SH-SY5Y (cell line): ENCODE results near the gene PROX1.

ENCODE experiments used
- GATA2 ChIP-seq: IDR thresholded peaks from 2 replicates; pipeline ENCODE4 v1.6.1; 2011; ENCODE audit warnings: mild to moderate bottlenecking, low read depth, low read length
- GATA3 ChIP-seq: IDR thresholded peaks from 2 replicates; pipeline ENCODE4 v1.6.1; 2011; ENCODE audit warnings: low read depth, mild to moderate bottlenecking, low read length, moderate library complexity

Gene PROX1

DNA sequence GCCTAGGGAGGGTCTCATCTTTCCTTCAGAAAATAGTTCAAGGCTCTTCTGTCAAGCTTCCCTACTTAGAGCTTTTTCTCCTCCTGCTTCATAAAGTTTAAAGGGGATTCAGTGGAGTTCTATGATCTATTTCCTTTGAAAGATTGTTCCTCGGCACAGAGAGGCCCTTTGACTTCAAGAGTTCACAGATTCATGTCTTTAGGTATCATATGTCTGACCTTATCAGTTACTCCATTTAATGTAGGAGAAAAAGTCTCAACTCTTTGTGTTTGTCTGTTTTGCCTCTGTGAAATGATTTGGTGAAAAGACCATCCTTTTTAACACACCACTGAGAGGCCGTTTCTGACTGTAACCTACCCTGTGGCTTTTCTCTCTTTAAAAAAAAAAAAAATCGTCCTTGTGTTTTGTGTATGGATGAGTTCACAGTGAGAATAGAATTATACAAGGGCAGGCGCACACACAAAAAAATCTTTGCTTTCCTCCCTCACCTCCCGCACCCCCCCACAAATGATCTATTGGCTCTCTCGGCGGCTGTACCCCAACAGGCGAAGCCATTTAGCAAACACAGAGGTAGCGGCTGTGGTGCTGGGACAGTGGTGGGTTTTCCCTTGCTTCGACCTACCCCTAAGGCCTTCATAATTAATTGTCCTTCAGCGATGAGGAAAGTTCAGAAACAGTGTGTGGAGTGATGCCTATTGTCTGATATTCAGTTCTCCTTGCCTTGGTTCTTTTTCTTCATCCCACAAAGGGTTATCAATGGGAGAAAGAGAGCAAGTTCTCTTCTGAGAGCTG lies 29.6 kb downstream of the PROX1 start:
- no peak for TF ChIP-seq GATA3
- TF ChIP-seq GATA2: no peak

DNA sequence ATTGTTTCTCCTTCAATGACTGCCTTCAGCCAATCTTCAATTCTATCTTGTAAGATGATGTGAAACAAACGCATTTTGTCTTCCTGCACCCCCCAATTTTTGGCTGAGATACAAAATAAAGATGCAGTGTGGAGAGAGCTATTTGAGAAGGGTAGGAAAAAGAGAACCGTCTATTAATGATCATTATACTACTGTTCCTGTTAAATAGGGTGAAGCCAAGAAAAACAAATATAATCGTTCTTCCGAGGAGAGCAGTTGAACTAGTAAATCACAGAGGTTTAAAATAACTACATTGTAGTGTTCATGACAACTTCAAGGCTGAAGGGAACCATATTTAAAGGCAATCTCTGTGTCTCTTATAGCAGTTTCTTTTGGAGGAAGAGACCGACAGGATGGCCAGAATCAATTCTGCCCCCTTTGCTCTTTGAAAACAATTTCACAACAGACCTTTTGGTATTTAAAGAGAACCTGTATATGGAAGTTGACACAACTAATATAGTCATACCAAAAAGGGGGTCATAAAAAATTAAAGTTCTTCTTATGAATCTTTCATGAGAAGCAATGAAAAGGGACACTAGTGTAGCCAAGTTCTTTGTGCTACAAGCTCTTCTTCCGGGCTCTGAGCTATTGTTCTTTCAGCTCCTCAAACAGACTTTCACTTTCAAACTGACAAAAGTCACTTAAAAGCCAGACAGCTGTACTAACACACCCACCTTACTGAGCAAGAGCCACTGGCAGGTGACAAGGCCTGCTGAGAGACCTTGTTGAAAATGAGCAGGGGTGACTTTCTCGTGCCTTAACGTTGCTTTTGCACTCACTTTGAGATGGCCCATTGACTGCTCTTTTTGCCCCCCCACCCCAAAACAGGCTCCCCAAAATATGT lies 30.9 kb downstream of the PROX1 start:
- no peak for TF ChIP-seq GATA3
- TF ChIP-seq GATA2: no peak

DNA sequence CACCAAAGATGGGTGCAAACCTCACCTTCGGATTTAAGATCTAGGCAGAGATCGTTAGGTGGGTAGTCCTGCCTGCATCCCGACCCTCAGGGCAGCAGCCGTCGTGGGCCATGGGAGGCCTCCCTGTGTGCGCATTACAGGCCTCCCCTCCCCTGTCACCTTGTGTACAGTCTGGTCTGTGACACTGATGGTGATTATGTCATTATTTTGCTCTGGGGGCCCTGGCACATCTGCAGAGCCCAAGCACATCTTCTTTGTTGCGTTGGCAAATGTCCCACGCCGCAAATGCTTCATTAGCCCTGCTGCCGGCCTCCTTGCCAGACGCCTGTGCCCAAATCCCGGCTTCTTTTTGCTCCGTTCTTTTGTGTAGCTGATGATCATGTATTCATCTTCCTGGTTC lies 31.7 kb downstream of the PROX1 start:
- TF ChIP-seq GATA2: peak; percentile 76; the same call in 1 of the 2 replicates
- TF ChIP-seq GATA3: no peak

DNA sequence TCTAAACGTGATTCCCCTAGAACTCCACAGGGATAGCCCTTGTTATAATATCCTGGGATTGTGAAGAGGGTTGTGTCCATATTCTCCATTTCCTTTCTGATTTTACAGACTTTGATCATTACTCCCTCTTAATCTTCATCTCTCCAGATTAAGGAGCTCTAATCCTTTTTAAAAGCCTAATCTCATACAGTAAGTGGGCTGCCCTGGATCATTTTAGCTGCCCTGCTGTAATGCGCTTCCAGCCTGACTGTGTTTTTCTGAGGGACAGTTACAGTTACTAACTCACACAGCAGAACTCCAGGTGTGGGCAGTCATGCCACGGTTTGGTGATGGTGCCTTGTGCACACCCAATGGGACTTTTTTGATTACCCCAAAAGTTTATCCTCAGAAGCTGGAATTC lies 33.5 kb downstream of the PROX1 start:
- TF ChIP-seq GATA2: no peak
- no peak for TF ChIP-seq GATA3

DNA sequence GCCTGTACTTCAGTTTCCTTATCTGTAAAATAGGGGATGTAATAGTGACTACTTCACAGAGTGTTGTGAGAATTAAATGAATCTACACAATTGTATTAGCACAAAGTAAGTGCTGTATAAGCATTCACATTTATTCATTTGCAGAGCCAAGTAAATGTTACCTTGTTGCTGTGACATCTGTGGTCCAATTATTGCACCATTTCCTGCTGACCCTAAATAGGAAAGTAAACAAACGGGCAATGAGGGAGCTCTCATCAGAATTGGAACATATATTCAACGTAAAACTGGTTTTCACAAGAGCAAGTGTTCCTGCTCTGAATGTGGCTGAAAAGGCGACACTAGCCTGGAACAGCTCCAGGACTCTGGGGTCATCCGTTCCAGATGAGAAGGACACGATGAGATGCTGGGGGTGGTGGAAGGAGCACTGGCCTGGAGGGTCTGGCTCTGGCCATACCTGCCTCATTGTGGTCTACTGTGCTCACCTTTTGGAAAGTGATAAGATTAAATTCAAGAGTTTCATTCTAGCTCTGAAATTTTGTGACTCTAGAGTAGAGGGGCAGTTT lies 34.5 kb downstream of the PROX1 start:
- no peak for TF ChIP-seq GATA3
- TF ChIP-seq GATA2: no peak

DNA sequence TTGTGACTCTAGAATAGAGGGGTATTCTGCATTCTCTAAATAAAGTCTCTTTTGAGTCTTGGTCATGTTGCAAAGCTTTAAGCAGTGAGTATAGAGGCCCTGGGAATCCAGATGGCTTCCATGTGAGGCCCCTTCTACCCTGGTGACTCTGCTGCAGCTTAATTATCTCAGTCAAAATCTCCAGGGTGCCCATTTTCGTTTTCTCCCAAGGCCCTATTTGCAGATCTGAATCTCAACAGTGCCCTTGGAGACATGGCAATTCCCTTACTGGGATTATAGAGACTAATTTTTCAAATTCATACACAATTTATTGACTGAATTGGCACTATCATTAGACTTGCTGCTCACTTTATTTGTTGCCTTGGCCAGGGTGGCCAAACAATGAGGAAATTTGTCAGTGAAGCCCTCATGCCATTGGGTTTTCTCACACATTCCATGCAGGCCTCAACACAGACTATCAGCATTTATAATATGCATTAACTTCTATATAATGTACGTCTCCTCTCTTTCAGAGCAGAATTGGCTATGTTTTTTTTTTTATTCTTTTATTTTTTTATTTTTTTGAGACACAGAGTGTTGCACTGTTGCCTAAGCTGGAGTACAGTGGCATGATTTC lies 35.1 kb downstream of the PROX1 start:
- TF ChIP-seq GATA2: peak; percentile 98
- TF ChIP-seq GATA3: peak; percentile 100

DNA sequence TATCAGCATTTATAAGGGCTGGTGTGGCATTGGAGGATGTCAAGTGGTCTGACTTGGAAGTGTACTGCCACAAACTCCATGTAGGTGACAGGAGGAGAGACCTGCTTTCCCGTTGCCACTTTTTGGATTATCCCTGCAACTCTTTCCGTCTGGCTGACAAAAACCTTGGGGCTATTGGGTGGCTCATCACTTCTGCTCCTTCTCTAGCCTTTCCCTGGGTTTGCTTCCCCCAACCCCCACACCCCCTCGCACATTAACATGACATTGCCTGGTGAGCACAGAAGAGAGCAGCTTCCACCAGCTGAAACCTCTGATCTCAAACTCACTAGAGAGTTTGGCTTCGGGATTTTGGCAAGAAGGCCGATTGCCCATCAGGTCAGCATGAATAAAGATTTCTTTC lies 39.2 kb downstream of the PROX1 start:
- TF ChIP-seq GATA2 (no peak), GATA3 (no peak)

DNA sequence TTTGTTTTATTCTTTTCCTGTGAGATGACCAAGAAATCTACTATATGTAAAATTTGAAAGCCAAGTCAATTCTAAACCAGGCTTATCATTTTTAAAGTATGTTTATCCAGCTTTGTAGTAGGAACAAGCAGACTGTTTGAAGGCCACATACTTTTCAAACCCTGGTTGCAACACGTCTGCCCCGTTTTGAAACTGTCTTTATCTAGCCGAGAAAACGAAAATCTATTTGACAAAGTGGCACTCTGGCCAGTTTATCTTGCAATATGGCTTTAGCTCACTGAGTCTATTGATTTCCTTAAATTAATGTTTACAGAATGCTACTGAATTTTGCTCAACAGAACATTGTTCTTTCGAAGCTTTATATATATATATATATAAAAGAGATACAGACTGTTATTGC lies 39.7 kb downstream of the PROX1 start:
- TF ChIP-seq GATA2: no peak
- no peak for TF ChIP-seq GATA3

DNA sequence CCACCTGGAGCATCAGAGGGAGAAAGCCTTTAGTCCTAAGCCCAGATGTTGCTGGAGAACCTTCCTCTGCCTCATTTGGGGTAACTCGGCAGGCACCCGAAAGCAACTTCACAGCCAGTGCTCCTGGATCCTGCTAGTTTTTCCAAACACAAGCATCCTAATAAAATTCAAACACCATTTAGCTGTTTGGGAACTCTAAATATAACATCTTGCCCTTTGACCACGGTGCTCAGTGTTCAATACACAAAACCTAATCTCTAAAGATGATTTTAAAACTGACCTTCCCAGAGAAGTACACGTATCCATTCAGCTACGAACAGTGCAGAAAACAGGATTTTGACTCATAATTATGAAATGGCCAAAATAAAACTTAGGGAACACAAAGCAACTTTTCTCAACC lies 40.3 kb downstream of the PROX1 start:
- TF ChIP-seq GATA3 (no peak), GATA2 (no peak)

DNA sequence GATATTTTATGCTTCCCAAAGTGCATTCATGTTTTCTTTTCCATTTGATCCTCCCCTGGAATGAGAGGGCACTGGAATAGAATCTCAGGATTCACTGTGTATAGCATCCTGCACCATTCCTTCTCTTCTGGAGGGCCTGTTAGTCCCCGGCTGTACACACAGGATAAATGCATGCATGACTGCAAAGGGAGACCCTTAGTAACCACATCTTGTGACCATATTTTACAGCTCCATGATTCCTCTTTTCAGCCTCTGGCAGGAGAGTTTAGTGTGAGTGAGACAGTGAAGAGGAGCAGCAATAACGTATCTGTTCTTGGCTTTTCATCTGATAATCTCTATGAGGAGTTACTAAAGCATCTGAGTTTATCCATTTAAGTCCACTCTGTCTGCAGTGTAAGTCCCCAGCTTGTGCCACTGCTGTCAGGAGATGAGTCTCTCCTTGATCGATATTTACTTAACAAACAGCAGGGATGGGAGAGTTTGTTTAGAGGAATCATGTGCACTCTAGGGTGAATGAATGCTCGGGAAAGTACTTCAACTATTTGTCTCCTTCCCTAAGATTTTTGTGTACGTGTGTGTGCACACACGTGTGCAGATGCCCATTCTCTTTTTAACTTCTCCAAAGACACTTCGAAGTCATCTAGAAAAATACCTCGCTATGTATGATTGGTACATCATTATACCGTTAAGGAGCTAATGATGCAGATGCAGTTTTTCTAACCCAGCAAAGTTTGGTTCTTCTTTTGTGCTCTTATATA lies 41.1 kb downstream of the PROX1 start:
- TF ChIP-seq GATA2 (no peak), GATA3 (no peak)

DNA sequence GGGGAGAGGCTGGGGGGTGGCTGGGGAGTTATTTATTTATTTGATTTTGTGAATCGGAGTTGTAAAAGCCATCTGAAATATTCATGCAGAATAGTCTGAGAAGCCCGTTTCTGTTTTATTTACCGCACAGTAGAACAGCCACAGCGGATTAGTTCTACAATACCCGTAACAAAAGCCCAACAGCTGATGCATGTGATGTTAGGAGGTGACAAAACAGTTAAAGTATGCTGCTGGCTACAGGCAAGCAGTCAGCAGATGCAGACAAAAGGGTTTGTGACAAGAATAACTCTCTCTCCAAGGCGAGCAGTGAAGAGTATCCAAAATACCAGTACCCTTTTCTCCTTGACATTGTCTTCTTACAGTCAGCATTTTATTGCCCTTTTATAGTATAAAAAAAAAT lies 42.0 kb downstream of the PROX1 start:
- no peak for TF ChIP-seq GATA3
- no peak for TF ChIP-seq GATA2

DNA sequence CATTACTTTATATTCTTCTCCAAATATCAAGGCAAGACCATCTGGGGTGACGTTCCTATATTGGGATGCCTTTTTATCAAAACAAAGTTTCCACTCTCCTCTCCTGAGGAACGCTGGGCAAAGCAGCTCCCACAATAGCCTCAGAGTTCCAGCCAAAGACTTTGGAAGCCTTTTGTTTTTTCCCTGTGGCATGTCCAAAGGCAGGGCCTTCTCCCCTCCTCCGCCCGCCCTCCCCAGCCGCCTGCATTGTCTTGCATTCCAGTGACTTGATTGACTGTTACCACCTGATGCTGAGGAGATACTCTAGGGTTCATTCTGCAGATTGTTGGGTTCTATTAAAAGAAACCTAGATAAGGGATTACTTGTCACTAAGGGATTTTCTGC lies 43.5 kb downstream of the PROX1 start:
- TF ChIP-seq GATA2: no peak
- no peak for TF ChIP-seq GATA3

DNA sequence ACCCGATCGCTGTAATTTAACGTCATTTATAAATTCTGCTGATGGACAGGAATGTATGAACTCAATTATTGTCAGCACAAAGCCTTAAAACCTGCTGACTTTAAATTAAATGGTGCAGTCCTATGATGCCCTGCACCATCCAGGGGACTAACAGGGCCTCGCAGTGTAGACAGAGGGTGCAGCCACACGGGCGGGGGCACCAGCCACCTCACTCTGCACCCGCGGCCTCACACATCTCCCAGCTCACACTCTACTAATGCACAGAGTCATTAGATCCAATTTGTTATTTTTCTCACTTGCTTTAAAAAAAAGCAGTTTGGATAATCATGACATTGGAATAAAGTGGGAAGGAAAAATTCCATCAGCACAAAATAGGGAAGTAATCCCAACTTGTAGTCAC lies 49.7 kb downstream of the PROX1 start:
- TF ChIP-seq GATA2: no peak
- TF ChIP-seq GATA3: no peak

DNA sequence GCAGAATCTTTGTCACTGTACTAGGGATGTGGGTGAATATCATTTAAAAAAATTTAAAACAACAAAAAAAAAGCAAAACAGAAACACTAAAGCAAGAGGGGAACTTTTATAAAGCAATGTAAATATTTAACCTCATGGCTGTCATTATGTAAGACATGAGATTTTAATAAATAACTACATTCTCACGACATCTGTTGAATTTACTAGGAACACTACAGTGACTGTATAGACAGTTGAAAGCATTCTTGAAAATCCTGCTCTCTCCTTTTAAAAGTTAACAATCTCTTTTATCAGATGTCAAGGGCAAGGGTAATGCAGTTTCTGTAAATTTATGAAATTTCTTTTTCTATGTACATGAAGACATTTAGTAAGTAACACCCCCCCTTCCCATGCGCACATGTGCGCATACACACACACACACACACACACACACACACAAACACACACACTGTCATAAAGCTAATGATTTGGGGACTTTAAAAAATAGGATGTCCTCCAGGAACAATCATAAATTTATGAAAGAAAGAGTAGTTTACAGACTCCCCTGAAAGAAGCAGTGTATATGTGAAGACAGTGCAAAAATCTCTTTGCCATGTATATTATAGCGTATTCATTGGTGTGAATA lies 51.7 kb downstream of the PROX1 start:
- TF ChIP-seq GATA2: no peak
- TF ChIP-seq GATA3: no peak

DNA sequence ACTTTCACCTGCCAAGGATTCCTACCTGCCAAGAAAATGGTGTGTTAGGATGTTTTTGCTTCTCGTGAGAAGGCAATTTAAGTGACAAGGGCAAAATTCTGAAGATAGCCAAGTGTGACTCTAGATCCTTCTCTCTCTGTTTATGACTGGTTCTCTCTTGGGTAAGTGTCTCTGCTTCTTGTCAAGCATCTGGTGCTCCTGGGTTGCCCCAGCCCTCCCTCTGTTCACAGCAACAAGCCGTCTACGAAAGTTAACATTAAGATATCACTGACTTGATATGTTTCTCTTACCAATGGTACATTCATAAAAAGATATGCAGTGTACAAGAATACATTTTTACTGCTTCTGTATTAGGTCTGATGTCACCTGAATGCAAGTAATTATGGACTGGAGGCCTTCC lies 55.4 kb downstream of the PROX1 start:
- TF ChIP-seq GATA3 (no peak), GATA2 (no peak)
